SJCRH30 (cell line): ENCODE measurements around the gene SUV39H1. TPM values are rescaled to one million over a fixed set of nuclear protein-coding genes. Genes with fewer than 3 reads are reported as not detected.
"Not testable (repeated sequence)": the region's sequence is repeated elsewhere in the genome, so short reads cannot be mapped to it uniquely, and the experiment has no call there.

Experiments
- DNase-seq, 2 experiments: peaks; one replicate each; pipeline ENCODE4 v3.0.0-alpha.2; 2015 to 2020
- H3K27ac ChIP-seq: fragments of 250-450 bp; sonication (Bioruptor Pico); 2 replicates; pipeline ENCODE4 v1.5.1; 2020; ENCODE audit warnings: mild to moderate bottlenecking, moderate library complexity
- H3K27me3 ChIP-seq: fragments of 250-450 bp; sonication (Bioruptor Pico); 2 replicates; pipeline ENCODE4 v1.5.1; 2020; ENCODE audit warnings: mild to moderate bottlenecking, moderate library complexity
- H3K36me3 ChIP-seq: fragments of 250-450 bp; sonication (Bioruptor Pico); 2 replicates; pipeline ENCODE4 v1.5.1; 2020; ENCODE audit warnings: mild to moderate bottlenecking, moderate library complexity
- H3K4me1 ChIP-seq: fragments of 250-450 bp; sonication (Bioruptor Pico); 2 replicates; pipeline ENCODE4 v1.5.1; 2020; ENCODE audit warnings: mild to moderate bottlenecking, moderate library complexity
- H3K4me3 ChIP-seq: fragments of 250-450 bp; sonication (Bioruptor Pico); 2 replicates; pipeline ENCODE4 v1.5.1; 2020; ENCODE audit warnings: mild to moderate bottlenecking, moderate library complexity
- H3K9me3 ChIP-seq: fragments of 250-450 bp; sonication (Bioruptor Pico); replicated peaks from 2 replicates; pipeline ENCODE4 v1.5.1; 2020; ENCODE audit warnings: mild to moderate bottlenecking, moderate library complexity
- total RNA-seq: library from RNA; depleted of rRNA; stranded (reverse); fragments of >200 nt; shearing (Covaris generic); gene quantifications from 2 replicates; pipeline ENCODE4 v1.2.3, GENCODE V29; 2014; rRNA removed

The SUV39H1 gene
- total RNA-seq = 10.2 and 10.5 TPM in 2 replicates

GRCh38 chrX:48696301-48696908 is at the start of gene SUV39H1:
Gene SUV39H1, plus strand, starts transcription at chrX:48696734. Its CDS starts 51 bp downstream, at chrX:48696785.
- Histone ChIP-seq H3K27me3 (no peaks in the 10 kb centered on the region), H3K9me3 (no peaks in the 10 kb centered on the region), H3K27ac (peak within 1 kb of the TSS; percentile 74), H3K36me3 (no peaks in the 10 kb centered on the region), H3K4me3 (peak within 1 kb of the TSS; percentile 67), H3K4me1 (no peaks in the 10 kb centered on the region)
- peak; percentile 76 to 79 for DNase-seq

DNA sequence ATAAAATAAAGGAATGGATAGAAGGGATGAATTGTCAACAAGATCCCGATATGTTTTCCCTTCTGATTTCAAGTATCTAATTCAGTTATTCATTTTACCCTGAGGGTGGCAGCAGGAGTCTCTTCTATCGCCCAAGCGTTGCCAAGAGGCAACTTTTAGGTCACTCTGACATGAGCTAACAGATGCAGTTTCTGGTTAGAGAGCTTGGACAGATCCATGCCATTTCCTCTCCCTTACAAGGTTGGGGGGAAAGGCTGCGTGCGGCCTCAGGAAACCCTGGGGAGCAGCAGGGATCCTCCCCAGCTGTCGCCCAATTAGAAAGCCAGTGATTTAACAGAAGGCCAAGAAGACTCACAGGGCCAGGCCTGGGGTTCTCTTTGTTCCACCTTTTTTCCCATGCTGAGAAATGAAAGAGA is 48.2 kb upstream of the SUV39H1 start:
- no peaks in the 10 kb centered on the region for H3K27me3 ChIP-seq
- peaks cover 4% of the 10 kb centered on the region; the same call in 1 of the 2 replicates for H3K4me1 ChIP-seq
- H3K9me3 ChIP-seq = no peaks in the 10 kb centered on the region
- no peak overlapping the region for H3K4me3 ChIP-seq
- peak overlapping the region; percentile 56 for H3K27ac ChIP-seq
- DNase-seq = peak; percentile 79 to 89
- no peaks in the 10 kb centered on the region for H3K36me3 ChIP-seq

- no peak for DNase-seq
- peaks cover 4% of the 10 kb centered on the region; the same call in 1 of the 2 replicates for H3K4me1 ChIP-seq
- H3K4me3 ChIP-seq = no peak overlapping the region
- peak overlapping the region; percentile 56 for H3K27ac ChIP-seq
- H3K9me3 ChIP-seq = no peaks in the 10 kb centered on the region
- no peaks in the 10 kb centered on the region for H3K36me3 ChIP-seq
- no peaks in the 10 kb centered on the region for H3K27me3 ChIP-seq
Observed at GRCh38 chrX:48649102-48649501, 47.4 kb upstream of the SUV39H1 start.

- H3K27me3 ChIP-seq, H3K9me3 ChIP-seq, DNase-seq, H3K27ac ChIP-seq, H3K4me3 ChIP-seq, H3K36me3 ChIP-seq, H3K4me1 ChIP-seq: not testable (repeated sequence)
Observed at GRCh38 chrX:48652055-48652579, 44.4 kb upstream of the SUV39H1 start.

DNA sequence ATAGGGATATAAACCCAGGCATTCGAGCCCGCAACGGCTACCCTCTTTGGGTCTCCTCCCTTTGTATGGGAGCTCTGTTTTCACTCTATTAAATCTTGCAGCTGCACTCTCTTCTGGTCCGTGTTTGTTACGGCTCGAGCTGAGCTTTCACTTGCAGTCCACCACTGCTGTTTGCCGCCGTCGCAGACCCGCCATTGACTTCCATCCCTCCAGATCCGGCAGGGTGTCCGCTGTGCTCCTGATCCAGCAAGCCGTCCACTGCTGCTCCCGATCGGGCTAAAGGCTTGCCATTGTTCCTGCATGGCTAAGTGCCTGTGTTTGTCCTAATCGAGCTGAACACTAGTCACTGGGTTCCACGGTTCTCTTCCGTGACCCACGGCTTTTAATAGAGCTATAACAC is 41.8 kb upstream of the SUV39H1 start:
- H3K36me3 ChIP-seq, H3K27me3 ChIP-seq, H3K4me3 ChIP-seq, H3K9me3 ChIP-seq, DNase-seq, H3K27ac ChIP-seq, H3K4me1 ChIP-seq: not testable (repeated sequence)

DNA sequence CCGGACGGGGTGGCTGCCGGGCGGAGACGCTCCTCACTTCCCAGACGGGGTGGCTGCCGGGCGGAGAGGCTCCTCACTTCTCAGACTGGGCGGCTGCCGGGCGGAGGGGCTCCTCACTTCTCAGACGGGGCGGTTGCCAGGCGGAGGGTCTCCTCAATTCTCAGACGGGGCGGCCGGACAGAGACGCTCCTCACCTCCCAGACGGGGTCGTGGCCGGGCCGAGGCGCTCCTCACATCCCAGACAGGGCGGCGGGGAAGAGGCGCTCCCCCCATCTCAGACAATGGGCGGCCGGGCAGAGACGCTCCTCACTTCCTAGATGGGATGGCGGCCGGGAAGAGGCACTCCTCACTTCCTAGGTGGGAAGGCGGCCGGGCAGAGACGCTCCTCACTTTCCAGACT is 36.8 kb upstream of the SUV39H1 start:
- not testable (repeated sequence) for H3K36me3 ChIP-seq, H3K9me3 ChIP-seq, H3K27ac ChIP-seq, H3K27me3 ChIP-seq, H3K4me3 ChIP-seq, H3K4me1 ChIP-seq, DNase-seq

DNA sequence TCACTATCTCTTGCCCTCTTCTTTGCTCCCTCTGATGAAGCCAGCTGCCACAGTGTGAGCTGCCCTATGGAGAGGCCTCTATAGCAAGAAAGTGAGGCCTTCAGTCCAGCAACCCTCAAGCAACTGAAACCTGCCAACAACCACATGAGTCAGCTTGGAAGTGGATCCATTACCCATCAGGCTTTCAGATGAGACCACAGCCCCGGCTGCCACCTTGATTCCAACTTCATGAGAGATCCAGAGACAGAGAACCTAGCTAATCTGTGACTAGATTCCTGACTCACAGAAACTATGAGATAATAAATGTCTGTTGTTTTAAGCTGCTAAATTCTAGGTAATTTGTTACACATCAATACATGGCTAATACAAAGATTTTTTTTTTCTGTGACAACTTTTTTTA is 33.3 kb upstream of the SUV39H1 start:
- Histone ChIP-seq H3K9me3 (no peaks in the 10 kb centered on the region), H3K4me1 (no peaks in the 10 kb centered on the region), H3K36me3 (no peaks in the 10 kb centered on the region), H3K27ac (no peak overlapping the region), H3K27me3 (no peaks in the 10 kb centered on the region), H3K4me3 (no peak overlapping the region)
- no peak for DNase-seq

DNA sequence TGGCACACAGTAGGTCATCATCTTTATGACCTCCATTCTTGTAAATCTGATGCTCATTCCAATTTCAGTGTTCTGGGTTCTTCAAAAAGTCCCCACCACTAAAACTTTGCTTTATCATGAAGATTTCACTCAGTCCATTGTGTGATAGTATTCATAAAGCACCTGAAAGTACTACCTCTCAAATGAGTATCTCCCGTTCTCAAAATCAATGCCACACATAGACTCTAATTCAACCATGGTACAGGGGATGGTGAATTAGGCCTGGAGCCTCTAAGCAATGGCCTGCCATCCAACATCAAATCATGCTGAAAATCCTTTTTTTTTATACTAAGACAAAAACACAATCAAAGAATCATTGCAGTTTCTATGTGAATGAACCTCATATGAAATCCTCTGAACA is 32.4 kb upstream of the SUV39H1 start:
- Histone ChIP-seq H3K4me3 (no peak overlapping the region), H3K36me3 (no peaks in the 10 kb centered on the region), H3K9me3 (no peaks in the 10 kb centered on the region), H3K4me1 (no peaks in the 10 kb centered on the region), H3K27me3 (no peaks in the 10 kb centered on the region), H3K27ac (no peak overlapping the region)
- DNase-seq = no peak

DNA sequence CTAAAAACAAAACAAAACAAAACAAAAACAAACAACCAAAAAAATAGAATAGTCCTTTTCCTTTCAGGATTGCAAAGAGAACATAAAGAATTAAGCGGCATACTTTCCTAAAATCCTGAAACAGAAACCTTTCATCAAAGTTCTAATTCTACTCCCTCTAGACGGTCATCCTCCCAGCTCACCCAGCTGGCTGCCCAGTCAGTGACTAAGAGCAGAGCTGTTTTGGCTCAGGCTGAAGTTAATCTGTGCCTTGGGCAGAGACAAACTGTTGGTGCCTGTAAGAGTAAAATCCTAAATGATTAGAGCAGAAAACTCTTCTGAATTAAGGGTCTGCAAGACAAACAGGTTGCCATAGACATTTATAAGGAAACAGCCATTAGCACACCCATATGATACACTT is 30.5 kb upstream of the SUV39H1 start:
- no peak for DNase-seq
- no peaks in the 10 kb centered on the region for H3K27me3 ChIP-seq
- no peaks in the 10 kb centered on the region for H3K36me3 ChIP-seq
- H3K4me3 ChIP-seq = no peak overlapping the region
- no peaks in the 10 kb centered on the region for H3K9me3 ChIP-seq
- no peak overlapping the region for H3K27ac ChIP-seq
- H3K4me1 ChIP-seq = no peaks in the 10 kb centered on the region

- Histone ChIP-seq H3K4me3 (no peak overlapping the region), H3K27ac (no peak overlapping the region), H3K9me3 (no peaks in the 10 kb centered on the region), H3K4me1 (no peaks in the 10 kb centered on the region), H3K27me3 (no peaks in the 10 kb centered on the region), H3K36me3 (no peaks in the 10 kb centered on the region)
- DNase-seq = no peak
Observed at GRCh38 chrX:48666649-48667048, 29.9 kb upstream of the SUV39H1 start.

- Histone ChIP-seq H3K4me3 (no peak overlapping the region), H3K9me3 (no peaks in the 10 kb centered on the region), H3K36me3 (no peaks in the 10 kb centered on the region), H3K27me3 (no peaks in the 10 kb centered on the region), H3K27ac (no peak overlapping the region), H3K4me1 (no peaks in the 10 kb centered on the region)
- no peak for DNase-seq
Observed at GRCh38 chrX:48667509-48667908, 29.0 kb upstream of the SUV39H1 start.

DNA sequence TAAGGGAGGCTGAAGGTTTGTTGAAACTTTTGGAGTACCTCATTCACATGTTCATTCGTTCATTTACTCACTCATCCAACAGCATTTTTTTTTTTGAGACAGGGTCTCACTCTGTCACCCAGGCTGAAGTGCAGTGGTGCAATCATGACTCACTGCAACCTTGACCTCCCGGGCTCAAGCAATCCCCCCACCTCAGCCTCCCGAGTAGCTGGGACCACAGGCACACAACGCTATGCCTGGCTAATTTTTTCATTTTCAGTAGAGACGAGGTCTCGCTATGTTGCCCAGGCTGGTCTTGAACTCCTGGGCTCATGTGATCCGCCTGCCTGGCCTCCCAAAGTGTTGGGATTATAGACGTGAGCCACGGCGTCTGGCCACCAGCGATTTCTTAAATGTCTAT is 28.3 kb upstream of the SUV39H1 start:
- H3K9me3 ChIP-seq, DNase-seq, H3K27ac ChIP-seq, H3K27me3 ChIP-seq, H3K4me3 ChIP-seq, H3K4me1 ChIP-seq, H3K36me3 ChIP-seq: not testable (repeated sequence)

- Histone ChIP-seq H3K27ac (peak overlapping the region; percentile 49; the same call in 1 of the 2 replicates), H3K36me3 (no peaks in the 10 kb centered on the region), H3K4me1 (no peaks in the 10 kb centered on the region), H3K9me3 (no peaks in the 10 kb centered on the region), H3K27me3 (no peaks in the 10 kb centered on the region), H3K4me3 (peak overlapping the region; percentile 86)
- peak; percentile 80 to 87 for DNase-seq
Observed at GRCh38 chrX:48676106-48676892, 20.2 kb upstream of the SUV39H1 start.

DNA sequence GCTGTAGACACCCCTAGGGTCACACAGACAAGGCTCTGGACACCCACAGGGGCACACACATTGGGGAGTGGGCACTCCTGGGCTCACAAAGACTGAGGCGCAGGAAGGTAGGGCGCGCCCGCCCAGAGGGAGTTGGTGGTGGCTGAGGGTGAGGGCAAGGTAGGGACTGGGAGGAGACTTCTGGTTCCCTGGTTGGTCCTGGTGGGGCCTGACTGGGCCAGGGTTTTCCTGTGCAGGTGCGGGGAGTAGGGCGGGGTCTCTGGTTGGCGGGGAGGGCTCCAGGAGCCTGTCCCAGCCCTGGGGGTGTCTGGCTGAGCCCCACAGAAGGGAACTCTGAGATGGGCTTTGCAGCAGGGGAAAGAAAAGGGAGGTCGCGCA is 19.7 kb upstream of the SUV39H1 start:
- DNase-seq = no peak
- no peaks in the 10 kb centered on the region for H3K36me3 ChIP-seq
- peak overlapping the region; percentile 86 for H3K4me3 ChIP-seq
- peak overlapping the region; percentile 49; the same call in 1 of the 2 replicates for H3K27ac ChIP-seq
- no peaks in the 10 kb centered on the region for H3K9me3 ChIP-seq
- no peaks in the 10 kb centered on the region for H3K4me1 ChIP-seq
- no peaks in the 10 kb centered on the region for H3K27me3 ChIP-seq

DNA sequence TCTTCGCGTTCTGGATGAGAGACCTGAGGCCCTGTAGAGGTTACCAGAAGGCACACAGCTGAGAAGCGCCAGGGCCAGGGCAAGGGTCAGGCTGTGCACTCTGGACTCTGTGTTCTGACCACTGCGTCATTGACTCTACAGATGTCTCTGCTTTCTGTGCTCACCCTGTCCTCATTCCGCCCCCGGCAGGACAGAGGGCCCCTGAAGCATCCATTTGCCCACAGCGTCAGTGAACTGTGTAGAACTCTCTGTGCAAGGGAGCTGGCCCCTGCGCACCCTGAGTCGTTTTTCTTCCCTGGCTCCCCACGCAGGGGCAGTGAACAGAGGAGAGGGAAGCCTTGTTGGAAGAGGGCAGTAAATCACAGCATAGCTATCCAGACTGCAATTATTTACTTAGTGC is 19.0 kb upstream of the SUV39H1 start:
- Histone ChIP-seq H3K27ac (no peak overlapping the region), H3K4me1 (no peaks in the 10 kb centered on the region), H3K36me3 (no peaks in the 10 kb centered on the region), H3K4me3 (no peak overlapping the region), H3K9me3 (no peaks in the 10 kb centered on the region), H3K27me3 (no peaks in the 10 kb centered on the region)
- no peak for DNase-seq
